PC-9 (cell line): ENCODE measurements around the gene DFFA.

Experiments
- EZH2 ChIP-seq: fragments of 200-600 bp; sonication (generic); IDR thresholded peaks from 2 replicates; pipeline ENCODE4 v1.8.0; 2017; ENCODE audit warnings: antibody characterized with exemption, low read depth
- TF ChIP-seq, protein P1 (sequence below): fragments of 200-600 bp; sonication (generic); conservative IDR thresholded peaks from 2 replicates; pipeline ENCODE4 v1.6.1; 2017; ENCODE audit warnings: mixed run types, antibody characterized with exemption, mild to moderate bottlenecking, moderate library complexity

- TF ChIP-seq, protein P1, sequence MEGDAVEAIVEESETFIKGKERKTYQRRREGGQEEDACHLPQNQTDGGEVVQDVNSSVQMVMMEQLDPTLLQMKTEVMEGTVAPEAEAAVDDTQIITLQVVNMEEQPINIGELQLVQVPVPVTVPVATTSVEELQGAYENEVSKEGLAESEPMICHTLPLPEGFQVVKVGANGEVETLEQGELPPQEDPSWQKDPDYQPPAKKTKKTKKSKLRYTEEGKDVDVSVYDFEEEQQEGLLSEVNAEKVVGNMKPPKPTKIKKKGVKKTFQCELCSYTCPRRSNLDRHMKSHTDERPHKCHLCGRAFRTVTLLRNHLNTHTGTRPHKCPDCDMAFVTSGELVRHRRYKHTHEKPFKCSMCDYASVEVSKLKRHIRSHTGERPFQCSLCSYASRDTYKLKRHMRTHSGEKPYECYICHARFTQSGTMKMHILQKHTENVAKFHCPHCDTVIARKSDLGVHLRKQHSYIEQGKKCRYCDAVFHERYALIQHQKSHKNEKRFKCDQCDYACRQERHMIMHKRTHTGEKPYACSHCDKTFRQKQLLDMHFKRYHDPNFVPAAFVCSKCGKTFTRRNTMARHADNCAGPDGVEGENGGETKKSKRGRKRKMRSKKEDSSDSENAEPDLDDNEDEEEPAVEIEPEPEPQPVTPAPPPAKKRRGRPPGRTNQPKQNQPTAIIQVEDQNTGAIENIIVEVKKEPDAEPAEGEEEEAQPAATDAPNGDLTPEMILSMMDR, result no peak
- no peak for TF ChIP-seq EZH2
Measured at GRCh38 chr1:10444248-10444647, 28.1 kb downstream of the DFFA start.
